Ovary (tissue), 3 donors: Measurements from ENCODE around the gene FBXL5.

Source experiments
- POLR2A ChIP-seq: fragments of 450-650 bp; IDR thresholded peaks from one replicate; pipeline ENCODE4 v1.6.1; 2017; ENCODE audit warnings: antibody characterized with exemption, mild to moderate bottlenecking, moderate library complexity
- TF ChIP-seq, protein P1 (sequence below), 3 donors: fragments of 450-650 bp in 2 of 3; fragments of 200-600 bp in 1 of 3; IDR thresholded peaks; one replicate each; pipeline versions ENCODE4 v1.5.1 to v1.8.0; 2016 to 2022; ENCODE audit warnings: antibody characterized with exemption in 3 of 3, mild to moderate bottlenecking in 1 of 3
- donor health status: DM: no; HTN: no; CAD: no.

DNA sequence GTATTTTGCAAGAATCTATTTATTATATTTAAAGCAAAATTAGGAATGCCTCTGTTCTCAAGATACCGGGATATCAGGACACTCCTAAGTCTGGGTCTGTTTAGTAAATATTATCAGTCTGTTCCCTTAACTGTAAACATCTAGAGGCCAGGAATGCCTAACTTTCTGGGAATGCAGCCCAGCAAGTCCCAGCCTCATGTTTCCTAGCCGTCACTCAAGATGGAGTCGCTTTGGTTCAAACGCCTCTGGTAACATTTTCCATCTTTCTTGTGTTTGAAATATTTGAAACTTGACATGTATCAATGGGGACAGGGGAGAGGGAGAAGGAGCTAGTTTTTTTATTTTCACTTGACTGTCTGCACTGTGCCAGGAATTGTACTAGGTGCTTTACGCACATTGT, 85.4 kb downstream of the FBXL5 start:
- TF ChIP-seq, protein P1, sequence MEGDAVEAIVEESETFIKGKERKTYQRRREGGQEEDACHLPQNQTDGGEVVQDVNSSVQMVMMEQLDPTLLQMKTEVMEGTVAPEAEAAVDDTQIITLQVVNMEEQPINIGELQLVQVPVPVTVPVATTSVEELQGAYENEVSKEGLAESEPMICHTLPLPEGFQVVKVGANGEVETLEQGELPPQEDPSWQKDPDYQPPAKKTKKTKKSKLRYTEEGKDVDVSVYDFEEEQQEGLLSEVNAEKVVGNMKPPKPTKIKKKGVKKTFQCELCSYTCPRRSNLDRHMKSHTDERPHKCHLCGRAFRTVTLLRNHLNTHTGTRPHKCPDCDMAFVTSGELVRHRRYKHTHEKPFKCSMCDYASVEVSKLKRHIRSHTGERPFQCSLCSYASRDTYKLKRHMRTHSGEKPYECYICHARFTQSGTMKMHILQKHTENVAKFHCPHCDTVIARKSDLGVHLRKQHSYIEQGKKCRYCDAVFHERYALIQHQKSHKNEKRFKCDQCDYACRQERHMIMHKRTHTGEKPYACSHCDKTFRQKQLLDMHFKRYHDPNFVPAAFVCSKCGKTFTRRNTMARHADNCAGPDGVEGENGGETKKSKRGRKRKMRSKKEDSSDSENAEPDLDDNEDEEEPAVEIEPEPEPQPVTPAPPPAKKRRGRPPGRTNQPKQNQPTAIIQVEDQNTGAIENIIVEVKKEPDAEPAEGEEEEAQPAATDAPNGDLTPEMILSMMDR (IDR thresholded peaks at IDR 0.05) = no peak
- no peak for TF ChIP-seq POLR2A
